HG03095 (cell line): ENCODE measurements around the gene TFAP2D.

Experiments used
- ATAC-seq: cut with Tn5 transposase; IDR thresholded peaks from one replicate; pipeline ENCODE4 v1.9.1; 2021; ENCODE audit warnings: moderate library complexity; ENCODE audit not compliant: unreplicated experiment

TFAP2D gene

GRCh38 chr6:50713226-50713625 lies at the start of gene TFAP2D:
Gene TFAP2D (plus strand): TSS chr6:50713526. CDS start chr6:50714056, 530 bp downstream.
- ATAC-seq = no peak

GRCh38 chr6:50663806-50664205 lies 49.5 kb upstream of the TFAP2D start:
- ATAC-seq = no peak

DNA sequence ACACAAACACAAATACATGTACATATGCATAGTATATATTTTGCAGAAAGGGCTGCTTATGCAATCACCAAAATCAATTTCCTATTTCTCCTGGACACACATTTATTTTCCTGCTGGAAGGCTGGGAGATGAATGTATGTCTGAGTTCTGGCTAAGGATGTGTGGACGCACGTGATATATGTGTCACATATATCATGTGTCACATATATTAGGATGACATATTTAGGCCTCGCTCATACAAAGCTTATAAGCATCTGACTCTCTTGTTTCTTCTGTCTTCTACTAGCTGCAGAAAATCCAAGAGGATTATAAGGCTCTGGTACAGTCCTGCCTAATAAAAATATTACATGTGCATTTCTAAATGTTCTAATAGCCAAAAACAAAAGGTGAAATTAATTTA lies 47.2 kb upstream of the TFAP2D start:
- ATAC-seq = no peak

- no peak for ATAC-seq
Measured at GRCh38 chr6:50681213-50681824, 32.0 kb upstream of the TFAP2D start.

DNA sequence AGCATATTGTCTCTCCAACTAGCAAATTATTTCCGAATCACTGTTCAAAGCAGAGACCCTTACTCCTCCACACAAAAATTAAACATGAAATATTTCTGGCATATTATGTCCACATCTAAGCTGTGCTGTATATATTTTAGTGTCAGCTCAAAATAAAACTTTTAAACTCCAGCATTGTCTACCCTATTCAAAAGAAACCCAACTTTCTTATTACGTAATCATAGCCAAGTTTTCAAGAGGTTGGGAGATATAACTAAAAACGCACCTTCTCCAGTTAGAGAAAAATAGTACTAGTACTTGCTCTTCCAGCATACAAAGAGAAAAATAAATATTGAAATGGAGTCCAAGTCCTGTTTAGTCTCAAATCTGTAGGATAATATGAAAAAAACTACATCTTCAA lies 24.1 kb upstream of the TFAP2D start:
- ATAC-seq = no peak

DNA sequence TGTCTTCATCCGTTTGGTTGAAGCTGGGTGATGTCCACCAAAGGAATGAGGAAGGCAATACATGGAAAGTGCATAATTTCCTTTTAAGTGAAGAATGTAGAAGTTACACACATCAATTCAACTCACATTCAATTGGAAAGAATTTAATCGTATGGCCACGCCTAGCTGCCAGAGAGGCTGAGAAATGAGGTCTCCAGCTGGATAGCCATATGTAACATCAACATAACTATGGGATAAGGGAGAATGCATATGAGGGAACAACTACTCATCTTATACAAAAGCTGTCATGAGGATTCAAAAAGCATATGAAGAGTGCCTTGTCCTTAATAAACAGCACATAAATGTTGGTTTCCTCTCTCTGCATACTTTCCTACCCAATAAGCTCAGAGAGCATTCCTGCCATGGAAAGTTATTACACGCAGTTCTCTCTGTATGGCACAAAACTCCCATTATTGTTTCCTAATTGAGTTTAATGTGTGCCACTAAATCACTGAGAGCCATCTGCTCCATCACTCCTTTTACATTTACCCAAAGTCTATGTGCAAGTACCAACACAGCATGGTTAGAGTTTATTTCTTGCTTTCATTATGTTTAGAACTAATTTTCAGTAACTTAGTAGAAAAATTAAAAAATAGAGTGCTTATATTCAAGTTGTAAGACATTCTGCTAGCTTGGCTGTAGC lies 21.4 kb upstream of the TFAP2D start:
- no peak for ATAC-seq

DNA sequence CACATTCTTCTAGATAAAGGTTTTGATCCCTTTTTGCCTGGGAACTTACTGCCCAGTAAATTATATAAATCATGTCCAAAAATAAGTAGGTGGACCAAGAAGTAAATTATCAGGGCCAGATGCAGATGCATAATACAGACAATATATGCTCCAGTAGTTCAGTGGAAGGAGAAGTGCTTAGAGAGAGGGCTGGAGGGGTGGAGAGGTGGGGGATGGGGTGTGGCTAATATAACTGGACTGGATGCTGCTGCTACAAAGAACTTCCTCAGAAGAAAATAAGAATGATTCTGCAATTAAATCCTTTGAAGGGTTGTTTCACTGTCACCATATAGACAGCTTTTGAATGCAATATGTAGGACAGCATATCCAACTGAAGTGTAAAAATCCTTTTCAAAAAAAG lies 14.8 kb upstream of the TFAP2D start:
- no peak for ATAC-seq

GRCh38 chr6:50699051-50699775 lies 14.1 kb upstream of the TFAP2D start:
- no peak for ATAC-seq

DNA sequence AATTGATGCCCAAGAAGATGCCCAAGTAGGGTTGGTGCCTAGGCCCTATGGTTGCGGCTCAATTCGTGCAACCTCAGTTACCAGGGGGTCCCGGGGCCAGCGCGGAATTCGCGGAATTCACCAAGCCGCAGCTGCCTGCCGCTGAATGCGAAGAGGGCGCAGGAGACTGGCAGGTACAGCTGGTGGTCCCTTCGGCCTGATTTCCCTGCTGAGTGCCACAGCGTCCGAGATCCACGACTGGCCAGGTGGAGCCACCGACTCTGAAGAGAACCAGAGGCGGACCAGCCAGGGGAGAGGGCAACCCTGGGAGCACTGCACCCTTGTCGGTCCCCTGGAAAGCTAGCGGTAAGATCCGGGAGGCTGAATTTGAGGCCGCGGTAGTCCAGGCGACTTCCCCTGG lies 6.8 kb upstream of the TFAP2D start:
- ATAC-seq = no peak

GRCh38 chr6:50707191-50707590 lies 6.1 kb upstream of the TFAP2D start:
- ATAC-seq = no peak

- no peak for ATAC-seq
Measured at GRCh38 chr6:50707652-50708300, 5.5 kb upstream of the TFAP2D start.

DNA sequence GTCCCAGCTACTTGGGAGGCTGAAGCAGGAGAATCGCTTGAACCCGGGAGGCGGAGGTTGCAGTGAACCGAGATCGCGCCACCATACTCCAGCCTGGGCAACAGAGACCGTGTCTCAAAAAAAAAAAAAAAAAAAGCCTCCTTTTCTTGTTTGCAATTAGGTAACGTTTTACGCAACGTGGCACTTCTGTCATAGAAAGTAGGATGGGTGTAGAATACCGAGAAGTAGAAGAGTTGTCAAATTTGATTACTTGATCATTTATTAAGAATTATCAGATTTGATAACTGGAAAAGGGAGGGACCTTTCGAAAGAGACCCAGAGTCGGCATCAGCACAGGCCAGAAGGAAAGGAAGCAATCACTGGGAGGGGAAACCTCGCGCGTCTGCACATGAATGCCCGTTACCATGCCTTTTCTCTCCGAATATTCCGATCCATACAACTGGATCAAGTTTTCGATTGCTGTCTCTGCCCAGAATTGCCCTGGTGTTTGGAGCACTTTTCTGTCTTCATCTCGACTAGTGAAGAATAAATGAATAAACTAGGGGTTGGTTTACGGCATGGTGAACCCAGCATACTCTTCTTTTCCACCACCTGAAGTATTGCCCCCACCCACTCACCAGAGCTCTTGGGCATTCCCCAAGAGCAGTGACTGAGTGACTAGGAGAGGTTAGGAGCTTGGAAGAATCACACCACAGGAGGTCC lies 4.5 kb upstream of the TFAP2D start:
- no peak for ATAC-seq

DNA sequence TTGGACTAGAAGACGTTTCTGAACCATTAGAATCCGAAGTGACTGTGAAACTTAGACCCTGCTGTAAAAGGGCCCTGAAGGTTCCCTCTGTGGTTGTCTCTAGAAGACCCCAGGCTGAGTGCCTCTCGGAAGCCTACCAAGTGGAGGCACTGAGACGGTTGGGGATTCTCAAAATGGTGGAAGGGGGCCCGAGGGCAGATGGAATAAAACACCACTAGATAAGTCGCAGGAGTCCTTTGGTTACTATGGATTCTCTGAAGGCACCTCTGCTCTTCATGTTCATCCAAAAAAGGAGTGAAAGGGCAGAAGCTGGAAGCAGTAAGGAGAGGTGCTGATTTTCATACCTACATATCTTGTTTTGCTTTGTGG lies 4.0 kb upstream of the TFAP2D start:
- ATAC-seq = no peak

DNA sequence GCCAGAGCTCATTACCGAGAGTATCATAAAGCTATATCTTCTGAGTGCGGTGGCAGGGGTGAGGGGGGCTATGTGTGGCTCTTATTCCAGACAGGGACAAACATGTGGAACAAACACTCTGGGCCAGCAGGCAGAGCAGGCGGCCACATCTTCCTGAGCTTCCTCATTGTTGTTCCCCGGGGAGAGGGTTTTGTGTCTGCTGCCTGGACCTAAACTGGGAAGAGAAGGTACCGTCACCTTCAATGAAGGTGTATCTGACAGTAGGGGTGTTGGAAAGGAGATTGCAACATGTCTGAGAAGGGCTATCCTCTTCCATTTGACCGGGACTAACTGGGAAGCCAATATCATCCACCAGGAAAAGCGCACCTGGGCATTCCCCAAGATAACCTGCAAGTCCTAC lies 1.6 kb upstream of the TFAP2D start:
- no peak for ATAC-seq

DNA sequence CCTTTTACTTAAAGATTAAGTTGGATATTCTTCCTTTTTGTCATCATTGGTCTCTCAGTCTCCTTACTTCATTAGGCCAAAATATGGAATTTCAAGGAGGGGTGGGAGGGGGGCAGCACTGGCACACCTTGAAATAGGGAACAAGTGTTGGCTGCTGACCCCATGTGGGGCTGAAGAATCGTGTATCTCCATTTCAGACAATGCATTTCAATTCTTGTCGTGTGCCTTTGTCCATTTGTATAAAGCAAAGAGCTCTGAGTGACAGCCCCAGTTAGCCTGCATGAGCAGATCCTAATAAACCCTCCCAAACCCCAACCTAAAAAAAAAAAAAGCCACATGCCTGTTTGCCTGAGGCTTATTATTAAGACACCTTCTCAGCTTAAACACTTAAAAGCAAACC lies 1.0 kb upstream of the TFAP2D start:
- no peak for ATAC-seq

- no peak for ATAC-seq
Measured at GRCh38 chr6:50713977-50714486, 706 bp downstream of the TFAP2D start.

DNA sequence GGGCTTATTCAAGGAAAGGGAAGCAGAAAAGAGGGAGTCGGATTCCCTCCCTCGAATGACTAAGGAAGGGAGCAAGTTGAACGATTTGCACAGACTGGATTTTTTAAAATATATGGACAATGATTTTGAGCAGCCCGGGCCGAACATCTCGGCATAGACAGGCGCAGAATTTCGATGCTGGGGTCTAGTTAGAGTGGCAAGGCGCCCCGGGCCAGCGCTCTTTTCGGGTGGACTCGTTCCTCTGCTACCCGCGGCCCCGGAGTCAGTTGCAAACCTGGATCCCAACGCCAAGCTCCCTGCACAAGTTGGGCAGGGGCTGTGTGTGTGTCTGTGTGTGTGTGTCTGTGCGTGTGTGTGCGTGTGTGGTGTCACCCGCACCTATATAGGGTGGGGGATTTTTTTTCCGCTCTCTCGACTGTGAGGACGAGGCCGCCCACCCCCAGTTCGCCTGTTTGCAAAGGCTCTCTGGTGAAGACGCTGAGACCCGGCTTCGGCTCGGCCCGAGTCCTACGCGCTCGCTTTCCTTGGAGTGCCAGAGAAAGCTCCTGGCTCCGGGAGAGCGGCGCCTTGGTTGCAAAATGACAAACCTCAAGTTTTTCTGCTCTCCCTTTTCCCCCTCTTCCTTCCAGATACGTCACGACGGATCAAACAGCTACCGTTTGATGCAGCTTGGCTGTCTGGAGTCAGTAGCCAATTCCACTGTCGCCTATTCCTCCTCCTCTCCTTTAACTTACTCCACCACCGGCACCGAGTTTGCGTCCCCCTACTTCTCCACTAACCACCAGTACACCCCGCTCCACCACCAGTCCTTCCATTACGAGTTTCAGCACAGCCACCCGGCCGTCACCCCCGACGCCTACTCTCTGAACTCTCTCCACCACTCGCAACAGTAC lies 1.4 kb downstream of the TFAP2D start:
- no peak for ATAC-seq

- no peak for ATAC-seq
Measured at GRCh38 chr6:50716899-50717509, 3.7 kb downstream of the TFAP2D start.

- no peak for ATAC-seq
Measured at GRCh38 chr6:50717734-50718457, 4.6 kb downstream of the TFAP2D start.
